Panc1 (cell line): Measurements from ENCODE around the gene LPP. TPM values are rescaled to one million over a fixed set of nuclear protein-coding genes. Genes with fewer than 3 reads are reported as not detected.

Experiments
- ATAC-seq: fragments of 200-7000 bp; cut with Tn5 transposase; 2 replicates; pipeline ENCODE4 v1.9.1; 2020; ENCODE audit warnings: mild to moderate bottlenecking, moderate library complexity
- BruUV-seq: library from RNA; stranded (reverse); fragments of 400-500 nt; replicated peaks from 2 replicates; lab custom pipeline; 2021; lab: Mats Ljungman, UMichigan
- CTCF ChIA-PET: fragments of 300-600 bp; sonication (Branson Sonifier 250); formaldehyde crosslinking; loops from one replicate; lab custom pipeline; 2022; ENCODE audit warnings: antibody characterized with exemption; lab: Charles Lee
- POLR2A ChIA-PET: fragments of 300-600 bp; sonication (Branson Sonifier 250); formaldehyde crosslinking; loops from one replicate; lab custom pipeline; 2022; ENCODE audit warnings: antibody characterized with exemption; lab: Charles Lee
- DNase-seq: peaks from one replicate; pipeline ENCODE4 v3.0.0-alpha.2; 2010; ENCODE audit warnings: low read depth, low spot score
- H3K27ac ChIP-seq: 2 replicates; pipeline ENCODE4 v1.5.1; 2011; ENCODE audit warnings: mild to moderate bottlenecking, low read length, inconsistent platforms
- H3K27me3 ChIP-seq: fragments of 200-500 bp; sonication (Bioruptor generic); 2 replicates; pipeline ENCODE4 v1.6.0; 2014; ENCODE audit warnings: low read length, inconsistent platforms; ENCODE audit not compliant: control insufficient read depth, insufficient read depth
- H3K36me3 ChIP-seq: fragments of 200-500 bp; sonication (Bioruptor generic); 2 replicates; pipeline ENCODE4 v1.5.1; 2014; ENCODE audit warnings: inconsistent platforms, mild to moderate bottlenecking, low read length, moderate library complexity; ENCODE audit not compliant: control insufficient read depth, insufficient read depth
- H3K4me1 ChIP-seq: 2 replicates; pipeline ENCODE4 v1.5.1; 2011; ENCODE audit warnings: inconsistent platforms, mild to moderate bottlenecking, low read length, moderate library complexity; ENCODE audit not compliant: control insufficient read depth, insufficient read depth
- H3K4me3 ChIP-seq, 2 experiments: 2 replicates each; pipeline ENCODE4 v1.5.1; 2011 to 2012; ENCODE audit warnings: low read depth in 2 of 2, low read length in 2 of 2, mild to moderate bottlenecking in 2 of 2, inconsistent platforms in 1 of 2, moderate library complexity in 1 of 2
- H3K9me3 ChIP-seq: fragments of 200-500 bp; sonication (Bioruptor generic); 2 replicates; pipeline ENCODE4 v1.5.1; 2014; ENCODE audit warnings: low read depth, mild to moderate bottlenecking, inconsistent platforms, low read length, moderate library complexity; ENCODE audit not compliant: control insufficient read depth, insufficient read depth
- POLR2AphosphoS5 ChIP-seq: IDR thresholded peaks from 2 replicates; pipeline ENCODE4 v1.6.1; 2012; ENCODE audit warnings: mild to moderate bottlenecking, low read depth, low read length, moderate library complexity
- SIN3A ChIP-seq: IDR thresholded peaks from 2 replicates; pipeline ENCODE4 v1.6.1; 2012; ENCODE audit warnings: low read depth, mild to moderate bottlenecking, low read length, moderate library complexity, borderline replicate concordance; ENCODE audit not compliant: insufficient read depth
- TCF7L2 ChIP-seq: IDR thresholded peaks from 2 replicates; pipeline ENCODE4 v1.6.1; 2011; ENCODE audit warnings: mild to moderate bottlenecking, low read depth, low read length, inconsistent platforms
- in situ Hi-C: cut with HindIII; loops from 2 replicates; pipeline ENCODE4 v1.10.0; 2016; ENCODE audit warnings: low sequenced_read_pairs, low pct_unique_long_range_greater_than_20kb
- intact Hi-C: fragments of 100-400 bp; cut with micrococcal nuclease; formaldehyde crosslinking; loops from one replicate; pipeline ENCODE4 v1.10.0; 2022; ENCODE audit not compliant: unreplicated experiment
- total RNA-seq: library from RNA; stranded (reverse); gene quantifications from one replicate; pipeline ENCODE4 v1.2.1, GENCODE V29; 2021; ENCODE audit not compliant: unreplicated experiment
- TF ChIP-seq, protein P1 (sequence below): fragments of 450-650 bp; IDR thresholded peaks from 2 replicates; pipeline ENCODE4 v1.5.1; 2017; ENCODE audit warnings: mild to moderate bottlenecking
- TF ChIP-seq, protein P2 (sequence below), 2 experiments: IDR thresholded peaks; 2 replicates each; pipeline ENCODE4 v1.6.1; 2011 to 2012; ENCODE audit warnings: low read depth in 2 of 2, control low read depth in 1 of 2, low read length in 1 of 2, mild to moderate bottlenecking in 1 of 2, moderate library complexity in 1 of 2; ENCODE audit not compliant: insufficient read depth in 1 of 2

Gene LPP
- total RNA-seq, 1 experiment from 2014 or later = 90.0 TPM

GRCh38 chr3:188240189-188240981, 86.4 kb downstream of the LPP start:
- POLR2A ChIA-PET = interaction anchor here (0.6 kb wide), 1 partner anchor 64 kb away, joined by 3 read pairs; no protein-coding TSS in a partner anchor
- CTCF ChIA-PET = no interaction called here
- no TSS peak for BruUV-seq
- DNase-seq = no peak
- H3K4me3 ChIP-seq = no peak overlapping the region
- no peak for TF ChIP-seq SIN3A
- TF ChIP-seq, protein P1, sequence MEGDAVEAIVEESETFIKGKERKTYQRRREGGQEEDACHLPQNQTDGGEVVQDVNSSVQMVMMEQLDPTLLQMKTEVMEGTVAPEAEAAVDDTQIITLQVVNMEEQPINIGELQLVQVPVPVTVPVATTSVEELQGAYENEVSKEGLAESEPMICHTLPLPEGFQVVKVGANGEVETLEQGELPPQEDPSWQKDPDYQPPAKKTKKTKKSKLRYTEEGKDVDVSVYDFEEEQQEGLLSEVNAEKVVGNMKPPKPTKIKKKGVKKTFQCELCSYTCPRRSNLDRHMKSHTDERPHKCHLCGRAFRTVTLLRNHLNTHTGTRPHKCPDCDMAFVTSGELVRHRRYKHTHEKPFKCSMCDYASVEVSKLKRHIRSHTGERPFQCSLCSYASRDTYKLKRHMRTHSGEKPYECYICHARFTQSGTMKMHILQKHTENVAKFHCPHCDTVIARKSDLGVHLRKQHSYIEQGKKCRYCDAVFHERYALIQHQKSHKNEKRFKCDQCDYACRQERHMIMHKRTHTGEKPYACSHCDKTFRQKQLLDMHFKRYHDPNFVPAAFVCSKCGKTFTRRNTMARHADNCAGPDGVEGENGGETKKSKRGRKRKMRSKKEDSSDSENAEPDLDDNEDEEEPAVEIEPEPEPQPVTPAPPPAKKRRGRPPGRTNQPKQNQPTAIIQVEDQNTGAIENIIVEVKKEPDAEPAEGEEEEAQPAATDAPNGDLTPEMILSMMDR = no peak
- no peak for TF ChIP-seq TCF7L2
- TF ChIP-seq, protein P2, sequence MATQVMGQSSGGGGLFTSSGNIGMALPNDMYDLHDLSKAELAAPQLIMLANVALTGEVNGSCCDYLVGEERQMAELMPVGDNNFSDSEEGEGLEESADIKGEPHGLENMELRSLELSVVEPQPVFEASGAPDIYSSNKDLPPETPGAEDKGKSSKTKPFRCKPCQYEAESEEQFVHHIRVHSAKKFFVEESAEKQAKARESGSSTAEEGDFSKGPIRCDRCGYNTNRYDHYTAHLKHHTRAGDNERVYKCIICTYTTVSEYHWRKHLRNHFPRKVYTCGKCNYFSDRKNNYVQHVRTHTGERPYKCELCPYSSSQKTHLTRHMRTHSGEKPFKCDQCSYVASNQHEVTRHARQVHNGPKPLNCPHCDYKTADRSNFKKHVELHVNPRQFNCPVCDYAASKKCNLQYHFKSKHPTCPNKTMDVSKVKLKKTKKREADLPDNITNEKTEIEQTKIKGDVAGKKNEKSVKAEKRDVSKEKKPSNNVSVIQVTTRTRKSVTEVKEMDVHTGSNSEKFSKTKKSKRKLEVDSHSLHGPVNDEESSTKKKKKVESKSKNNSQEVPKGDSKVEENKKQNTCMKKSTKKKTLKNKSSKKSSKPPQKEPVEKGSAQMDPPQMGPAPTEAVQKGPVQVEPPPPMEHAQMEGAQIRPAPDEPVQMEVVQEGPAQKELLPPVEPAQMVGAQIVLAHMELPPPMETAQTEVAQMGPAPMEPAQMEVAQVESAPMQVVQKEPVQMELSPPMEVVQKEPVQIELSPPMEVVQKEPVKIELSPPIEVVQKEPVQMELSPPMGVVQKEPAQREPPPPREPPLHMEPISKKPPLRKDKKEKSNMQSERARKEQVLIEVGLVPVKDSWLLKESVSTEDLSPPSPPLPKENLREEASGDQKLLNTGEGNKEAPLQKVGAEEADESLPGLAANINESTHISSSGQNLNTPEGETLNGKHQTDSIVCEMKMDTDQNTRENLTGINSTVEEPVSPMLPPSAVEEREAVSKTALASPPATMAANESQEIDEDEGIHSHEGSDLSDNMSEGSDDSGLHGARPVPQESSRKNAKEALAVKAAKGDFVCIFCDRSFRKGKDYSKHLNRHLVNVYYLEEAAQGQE (IDR thresholded peaks at IDR 0.05; ENCODE audit: insufficient read depth in 1 of 2, low read depth in 2 of 2, low read length in 1 of 2) = no peak
- TF ChIP-seq POLR2AphosphoS5 = no peak
- H3K9me3 ChIP-seq = no peaks in the 10 kb centered on the region
- intact Hi-C loops (no loop called here), in situ Hi-C loops (no loop called here)
- H3K4me1 ChIP-seq = peaks cover 28% of the 10 kb centered on the region
- no peak overlapping the region for H3K27ac ChIP-seq
- H3K27me3 ChIP-seq = no peaks in the 10 kb centered on the region
- no peak for ATAC-seq
- no peaks in the 10 kb centered on the region for H3K36me3 ChIP-seq

DNA sequence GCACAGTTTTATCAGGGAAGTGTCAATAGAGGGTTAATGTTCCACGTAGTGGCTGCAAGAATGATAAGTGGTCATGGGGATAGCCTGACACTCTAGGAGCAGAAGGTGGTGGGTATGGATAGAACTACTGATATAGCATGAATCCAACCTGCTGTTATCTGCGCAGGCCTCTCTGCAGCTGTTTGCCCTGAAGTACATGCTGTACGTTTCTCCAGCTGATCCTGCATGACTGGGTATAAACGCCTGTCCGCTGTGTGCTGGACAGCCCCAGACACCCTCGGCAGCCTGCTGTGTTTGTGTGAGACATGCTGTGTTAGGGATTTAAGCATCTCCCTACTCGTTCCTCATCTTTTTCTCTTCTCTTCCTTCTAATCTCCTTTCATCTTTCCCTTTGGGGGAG, 87.1 kb downstream of the LPP start:
- CTCF ChIA-PET = interaction anchor here (0.6 kb wide), 1 partner anchor 493 kb away, joined by 5 read pairs; no protein-coding TSS in a partner anchor
- Histone ChIP-seq H3K36me3 (no peaks in the 10 kb centered on the region), H3K27me3 (no peaks in the 10 kb centered on the region), H3K27ac (peak overlapping the region; percentile 55; the same call in 1 of the 2 replicates), H3K4me3 (no peak overlapping the region), H3K4me1 (peaks cover 31% of the 10 kb centered on the region), H3K9me3 (no peaks in the 10 kb centered on the region)
- POLR2A ChIA-PET = interaction anchor here (0.6 to 0.7 kb wide), 2 partner anchors 314 to 1021 kb away, joined by 3 to 7 read pairs; no protein-coding TSS in a partner anchor
- DNase-seq = no peak
- no TSS peak for BruUV-seq
- intact Hi-C loops (no loop called here), in situ Hi-C loops (no loop called here)
- no peak for TF ChIP-seq POLR2AphosphoS5
- TF ChIP-seq, protein P2 (IDR thresholded peaks at IDR 0.05; ENCODE audit: insufficient read depth in 1 of 2, low read depth in 2 of 2, low read length in 1 of 2) = peak; percentile 53 to 68; a peak in 3 of 4 replicates
- ATAC-seq = peak; percentile 63
